HepG2 (cell line): Measurements from ENCODE around the gene THPO. TPM values are rescaled to one million over a fixed set of nuclear protein-coding genes. Genes with fewer than 3 reads are reported as not detected.
A peak's percentile ranks its signal among the peaks of the same experiment; 100 is the strongest.

Experiments
- ETV5 ChIP-seq: IDR thresholded peaks from 2 replicates; pipeline ENCODE4 v1.6.1; 2018; ENCODE audit warnings: missing biosample characterization, missing genetic modification reagents, inconsistent platforms, borderline replicate concordance
- KDM5A ChIP-seq: fragments of 200-600 bp; sonication (generic); IDR thresholded peaks from 2 replicates; pipeline ENCODE4 v1.7.0; 2018; ENCODE audit warnings: antibody characterized with exemption, mild to moderate bottlenecking, low read length, borderline replicate concordance
- NCOA1 ChIP-seq: sonication (generic); formaldehyde crosslinking; IDR thresholded peaks from 2 replicates; pipeline ENCODE4 v1.9.0; 2021; ENCODE audit warnings: missing genetic modification reagents
- SNAPC2 ChIP-seq: sonication (generic); formaldehyde crosslinking; IDR thresholded peaks from 2 replicates; pipeline ENCODE4 v1.8.1; 2022; ENCODE audit warnings: mild to moderate bottlenecking, missing genetic modification reagents
- TEAD3 ChIP-seq: optimal IDR thresholded peaks from 2 replicates; pipeline ENCODE3; 2016; ENCODE audit warnings: borderline replicate concordance
- ZKSCAN1 ChIP-seq: fragments of 150-350 bp; IDR thresholded peaks from 2 replicates; pipeline ENCODE4 v1.6.1; 2014; ENCODE audit warnings: low read length
- ZNF660 ChIP-seq: sonication (generic); formaldehyde crosslinking; IDR thresholded peaks from 2 replicates; pipeline ENCODE4 v1.5.1; 2020; ENCODE audit warnings: mild to moderate bottlenecking, low read depth, missing genetic modification reagents, borderline replicate concordance
- polyA plus RNA-seq, 8 experiments: library from polyadenylated mRNA; depleted of rRNA in 3 of 8; stranded (reverse) in 7 of 8; unstranded in 1 of 8; fragments of >200 nt; fragmentation: Illumina TruSeq in 4 of 8; extraction: Trizol in 4 of 8; gene quantifications; 2 replicates each; pipeline versions ENCODE4 v1.2.1 to v1.2.3, GENCODE V29; 2011 to 2016; ENCODE audit warnings: low read depth in 4 of 8, missing spikeins in 1 of 8, mixed read lengths in 1 of 8; ENCODE audit not compliant: insufficient read depth in 1 of 8
- total RNA-seq, 5 experiments: library from RNA; depleted of rRNA; stranded (reverse); fragments of >200 nt; fragmentation: Illumina TruSeq; extraction: Trizol; gene quantifications; 2 replicates each; pipeline ENCODE4 v1.2.3, GENCODE V29; 2016; ENCODE audit warnings: low read depth in 1 of 5
- TF ChIP-seq, protein P1 (sequence below): sonication (generic); formaldehyde crosslinking; IDR thresholded peaks from 2 replicates; pipeline ENCODE4 v1.4.0; 2020; ENCODE audit warnings: missing genetic modification reagents, mild to moderate bottlenecking, borderline replicate concordance
- TF ChIP-seq, protein P2 (sequence below): IDR thresholded peaks from 2 replicates; pipeline ENCODE4 v1.6.1; 2016; ENCODE audit warnings: low read depth, missing genetic modification reagents, missing compliant biosample characterization
- TF ChIP-seq, protein P3 (sequence below): IDR thresholded peaks from 2 replicates; pipeline ENCODE4 v1.6.1; 2016; ENCODE audit warnings: low read depth, control low read depth
- TF ChIP-seq, protein P4 (sequence below): sonication (generic); formaldehyde crosslinking; IDR thresholded peaks from 2 replicates; pipeline ENCODE4 v1.4.0; 2020; ENCODE audit warnings: missing genetic modification reagents

THPO gene
- total and polyA plus RNA-seq, 2 of the 13 experiments (the other 11 are each of a cell fraction or from before 2014, with no cell fraction given), result 2.8 to 4.8 TPM

DNA sequence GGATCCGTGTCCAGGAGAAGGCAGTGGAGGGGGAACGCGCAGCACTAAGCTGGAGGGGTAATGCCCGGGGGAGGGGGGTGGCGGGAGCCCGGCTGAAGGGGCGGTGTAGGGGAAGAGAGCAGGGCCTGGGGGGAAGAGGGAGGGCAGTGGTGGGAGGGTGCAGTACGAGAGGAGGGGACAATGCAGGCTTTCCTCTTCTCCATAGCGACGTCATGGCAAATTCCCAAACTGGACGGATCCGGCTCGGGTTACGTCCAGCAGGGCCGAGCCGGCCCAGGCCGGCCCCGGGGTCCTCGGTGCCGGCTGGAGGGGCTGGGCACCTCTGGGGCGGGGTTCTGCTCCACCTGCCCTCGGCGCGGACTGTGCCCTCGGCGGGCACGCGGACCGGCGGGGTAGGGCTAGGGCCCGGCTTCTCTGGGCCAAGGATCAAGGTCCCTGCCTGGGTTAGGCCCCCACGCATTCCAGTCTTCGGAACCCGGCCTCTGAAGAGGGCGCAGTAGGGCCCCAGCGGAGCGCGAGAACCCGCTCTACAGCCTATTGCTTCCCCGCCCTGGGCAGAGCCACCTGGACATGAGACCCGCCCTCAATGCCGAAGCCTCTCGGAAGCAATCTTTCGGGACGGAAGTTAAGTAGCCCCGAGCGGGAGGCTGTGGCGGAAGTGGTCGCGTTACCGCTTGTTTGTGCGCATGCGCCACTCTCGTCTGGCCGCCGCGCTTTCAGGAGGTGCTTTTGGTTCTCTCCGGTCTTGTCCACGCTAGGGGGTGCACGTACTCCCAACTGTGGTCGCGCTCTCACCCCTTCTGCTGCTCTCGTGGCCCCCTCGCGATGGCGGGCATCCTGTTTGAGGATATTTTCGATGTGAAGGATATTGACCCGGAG is 15.1 kb downstream of the THPO start (continued):
- TF ChIP-seq, protein P1, sequence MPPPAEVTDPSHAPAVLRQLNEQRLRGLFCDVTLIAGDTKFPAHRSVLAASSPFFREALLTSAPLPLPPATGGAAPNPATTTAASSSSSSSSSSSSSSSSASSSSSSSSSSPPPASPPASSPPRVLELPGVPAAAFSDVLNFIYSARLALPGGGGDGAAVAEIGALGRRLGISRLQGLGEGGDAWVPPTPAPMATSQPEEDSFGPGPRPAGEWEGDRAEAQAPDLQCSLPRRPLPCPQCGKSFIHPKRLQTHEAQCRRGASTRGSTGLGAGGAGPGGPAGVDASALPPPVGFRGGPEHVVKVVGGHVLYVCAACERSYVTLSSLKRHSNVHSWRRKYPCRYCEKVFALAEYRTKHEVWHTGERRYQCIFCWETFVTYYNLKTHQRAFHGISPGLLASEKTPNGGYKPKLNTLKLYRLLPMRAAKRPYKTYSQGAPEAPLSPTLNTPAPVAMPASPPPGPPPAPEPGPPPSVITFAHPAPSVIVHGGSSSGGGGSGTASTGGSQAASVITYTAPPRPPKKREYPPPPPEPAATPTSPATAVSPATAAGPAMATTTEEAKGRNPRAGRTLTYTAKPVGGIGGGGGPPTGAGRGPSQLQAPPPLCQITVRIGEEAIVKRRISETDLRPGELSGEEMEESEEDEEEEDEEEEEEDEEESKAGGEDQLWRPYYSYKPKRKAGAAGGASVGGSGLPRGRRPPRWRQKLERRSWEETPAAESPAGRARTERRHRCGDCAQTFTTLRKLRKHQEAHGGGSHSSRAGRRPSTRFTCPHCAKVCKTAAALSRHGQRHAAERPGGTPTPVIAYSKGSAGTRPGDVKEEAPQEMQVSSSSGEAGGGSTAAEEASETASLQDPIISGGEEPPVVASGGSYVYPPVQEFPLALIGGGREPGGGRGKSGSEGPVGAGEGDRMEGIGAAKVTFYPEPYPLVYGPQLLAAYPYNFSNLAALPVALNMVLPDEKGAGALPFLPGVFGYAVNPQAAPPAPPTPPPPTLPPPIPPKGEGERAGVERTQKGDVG (CRISPR knock-in tag), result no peak
- TF ChIP-seq ZKSCAN1 (no peak), NCOA1 (CRISPR knock-in tag) (peak; percentile 81; the same call in 1 of the 2 replicates), TEAD3 (peak; percentile 91), ZNF660 (CRISPR knock-in tag) (0 out of 2 replicates have a peak, but pooled peaks have one; percentile 62), SNAPC2 (CRISPR knock-in tag) (0 out of 2 replicates have a peak, but pooled peaks have one; percentile 72), KDM5A (no peak), ETV5 (CRISPR knock-in tag) (peak; percentile 80; the same call in 1 of the 2 replicates)
- TF ChIP-seq, protein P2, sequence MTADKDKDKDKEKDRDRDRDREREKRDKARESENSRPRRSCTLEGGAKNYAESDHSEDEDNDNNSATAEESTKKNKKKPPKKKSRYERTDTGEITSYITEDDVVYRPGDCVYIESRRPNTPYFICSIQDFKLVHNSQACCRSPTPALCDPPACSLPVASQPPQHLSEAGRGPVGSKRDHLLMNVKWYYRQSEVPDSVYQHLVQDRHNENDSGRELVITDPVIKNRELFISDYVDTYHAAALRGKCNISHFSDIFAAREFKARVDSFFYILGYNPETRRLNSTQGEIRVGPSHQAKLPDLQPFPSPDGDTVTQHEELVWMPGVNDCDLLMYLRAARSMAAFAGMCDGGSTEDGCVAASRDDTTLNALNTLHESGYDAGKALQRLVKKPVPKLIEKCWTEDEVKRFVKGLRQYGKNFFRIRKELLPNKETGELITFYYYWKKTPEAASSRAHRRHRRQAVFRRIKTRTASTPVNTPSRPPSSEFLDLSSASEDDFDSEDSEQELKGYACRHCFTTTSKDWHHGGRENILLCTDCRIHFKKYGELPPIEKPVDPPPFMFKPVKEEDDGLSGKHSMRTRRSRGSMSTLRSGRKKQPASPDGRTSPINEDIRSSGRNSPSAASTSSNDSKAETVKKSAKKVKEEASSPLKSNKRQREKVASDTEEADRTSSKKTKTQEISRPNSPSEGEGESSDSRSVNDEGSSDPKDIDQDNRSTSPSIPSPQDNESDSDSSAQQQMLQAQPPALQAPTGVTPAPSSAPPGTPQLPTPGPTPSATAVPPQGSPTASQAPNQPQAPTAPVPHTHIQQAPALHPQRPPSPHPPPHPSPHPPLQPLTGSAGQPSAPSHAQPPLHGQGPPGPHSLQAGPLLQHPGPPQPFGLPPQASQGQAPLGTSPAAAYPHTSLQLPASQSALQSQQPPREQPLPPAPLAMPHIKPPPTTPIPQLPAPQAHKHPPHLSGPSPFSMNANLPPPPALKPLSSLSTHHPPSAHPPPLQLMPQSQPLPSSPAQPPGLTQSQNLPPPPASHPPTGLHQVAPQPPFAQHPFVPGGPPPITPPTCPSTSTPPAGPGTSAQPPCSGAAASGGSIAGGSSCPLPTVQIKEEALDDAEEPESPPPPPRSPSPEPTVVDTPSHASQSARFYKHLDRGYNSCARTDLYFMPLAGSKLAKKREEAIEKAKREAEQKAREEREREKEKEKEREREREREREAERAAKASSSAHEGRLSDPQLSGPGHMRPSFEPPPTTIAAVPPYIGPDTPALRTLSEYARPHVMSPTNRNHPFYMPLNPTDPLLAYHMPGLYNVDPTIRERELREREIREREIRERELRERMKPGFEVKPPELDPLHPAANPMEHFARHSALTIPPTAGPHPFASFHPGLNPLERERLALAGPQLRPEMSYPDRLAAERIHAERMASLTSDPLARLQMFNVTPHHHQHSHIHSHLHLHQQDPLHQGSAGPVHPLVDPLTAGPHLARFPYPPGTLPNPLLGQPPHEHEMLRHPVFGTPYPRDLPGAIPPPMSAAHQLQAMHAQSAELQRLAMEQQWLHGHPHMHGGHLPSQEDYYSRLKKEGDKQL (CRISPR knock-in tag), result 0 out of 2 replicates have a peak, but pooled peaks have one; percentile 39
- TF ChIP-seq, protein P3, sequence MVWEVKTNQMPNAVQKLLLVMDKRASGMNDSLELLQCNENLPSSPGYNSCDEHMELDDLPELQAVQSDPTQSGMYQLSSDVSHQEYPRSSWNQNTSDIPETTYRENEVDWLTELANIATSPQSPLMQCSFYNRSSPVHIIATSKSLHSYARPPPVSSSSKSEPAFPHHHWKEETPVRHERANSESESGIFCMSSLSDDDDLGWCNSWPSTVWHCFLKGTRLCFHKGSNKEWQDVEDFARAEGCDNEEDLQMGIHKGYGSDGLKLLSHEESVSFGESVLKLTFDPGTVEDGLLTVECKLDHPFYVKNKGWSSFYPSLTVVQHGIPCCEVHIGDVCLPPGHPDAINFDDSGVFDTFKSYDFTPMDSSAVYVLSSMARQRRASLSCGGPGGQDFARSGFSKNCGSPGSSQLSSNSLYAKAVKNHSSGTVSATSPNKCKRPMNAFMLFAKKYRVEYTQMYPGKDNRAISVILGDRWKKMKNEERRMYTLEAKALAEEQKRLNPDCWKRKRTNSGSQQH (CRISPR knock-in tag), result no peak; the same call in 1 of the 2 replicates
- TF ChIP-seq, protein P4, sequence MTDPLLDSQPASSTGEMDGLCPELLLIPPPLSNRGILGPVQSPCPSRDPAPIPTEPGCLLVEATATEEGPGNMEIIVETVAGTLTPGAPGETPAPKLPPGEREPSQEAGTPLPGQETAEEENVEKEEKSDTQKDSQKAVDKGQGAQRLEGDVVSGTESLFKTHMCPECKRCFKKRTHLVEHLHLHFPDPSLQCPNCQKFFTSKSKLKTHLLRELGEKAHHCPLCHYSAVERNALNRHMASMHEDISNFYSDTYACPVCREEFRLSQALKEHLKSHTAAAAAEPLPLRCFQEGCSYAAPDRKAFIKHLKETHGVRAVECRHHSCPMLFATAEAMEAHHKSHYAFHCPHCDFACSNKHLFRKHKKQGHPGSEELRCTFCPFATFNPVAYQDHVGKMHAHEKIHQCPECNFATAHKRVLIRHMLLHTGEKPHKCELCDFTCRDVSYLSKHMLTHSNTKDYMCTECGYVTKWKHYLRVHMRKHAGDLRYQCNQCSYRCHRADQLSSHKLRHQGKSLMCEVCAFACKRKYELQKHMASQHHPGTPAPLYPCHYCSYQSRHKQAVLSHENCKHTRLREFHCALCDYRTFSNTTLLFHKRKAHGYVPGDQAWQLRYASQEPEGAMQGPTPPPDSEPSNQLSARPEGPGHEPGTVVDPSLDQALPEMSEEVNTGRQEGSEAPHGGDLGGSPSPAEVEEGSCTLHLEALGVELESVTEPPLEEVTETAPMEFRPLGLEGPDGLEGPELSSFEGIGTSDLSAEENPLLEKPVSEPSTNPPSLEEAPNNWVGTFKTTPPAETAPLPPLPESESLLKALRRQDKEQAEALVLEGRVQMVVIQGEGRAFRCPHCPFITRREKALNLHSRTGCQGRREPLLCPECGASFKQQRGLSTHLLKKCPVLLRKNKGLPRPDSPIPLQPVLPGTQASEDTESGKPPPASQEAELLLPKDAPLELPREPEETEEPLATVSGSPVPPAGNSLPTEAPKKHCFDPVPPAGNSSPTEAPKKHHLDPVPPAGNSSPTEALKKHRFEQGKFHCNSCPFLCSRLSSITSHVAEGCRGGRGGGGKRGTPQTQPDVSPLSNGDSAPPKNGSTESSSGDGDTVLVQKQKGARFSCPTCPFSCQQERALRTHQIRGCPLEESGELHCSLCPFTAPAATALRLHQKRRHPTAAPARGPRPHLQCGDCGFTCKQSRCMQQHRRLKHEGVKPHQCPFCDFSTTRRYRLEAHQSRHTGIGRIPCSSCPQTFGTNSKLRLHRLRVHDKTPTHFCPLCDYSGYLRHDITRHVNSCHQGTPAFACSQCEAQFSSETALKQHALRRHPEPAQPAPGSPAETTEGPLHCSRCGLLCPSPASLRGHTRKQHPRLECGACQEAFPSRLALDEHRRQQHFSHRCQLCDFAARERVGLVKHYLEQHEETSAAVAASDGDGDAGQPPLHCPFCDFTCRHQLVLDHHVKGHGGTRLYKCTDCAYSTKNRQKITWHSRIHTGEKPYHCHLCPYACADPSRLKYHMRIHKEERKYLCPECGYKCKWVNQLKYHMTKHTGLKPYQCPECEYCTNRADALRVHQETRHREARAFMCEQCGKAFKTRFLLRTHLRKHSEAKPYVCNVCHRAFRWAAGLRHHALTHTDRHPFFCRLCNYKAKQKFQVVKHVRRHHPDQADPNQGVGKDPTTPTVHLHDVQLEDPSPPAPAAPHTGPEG (CRISPR knock-in tag), result peak; percentile 77; the same call in 1 of the 2 replicates
